Astrocyte of the spinal cord (primary cell): ENCODE results near the gene DNAH7.

Experiments
- DNase-seq: peaks from one replicate; pipeline ENCODE4 v3.0.0; 2011; ENCODE audit warnings: low read depth, low spot score
- H3K4me3 ChIP-seq: 2 replicates; pipeline ENCODE4 v1.5.1; 2011; ENCODE audit warnings: low read depth, mild to moderate bottlenecking, low read length, moderate library complexity
- CTCF ChIP-seq: IDR thresholded peaks from 2 replicates; pipeline ENCODE4 v1.5.1; 2012; ENCODE audit warnings: low read depth, mild to moderate bottlenecking, low read length, inconsistent platforms
- in situ Hi-C: cut with HindIII; loops from 2 replicates; pipeline ENCODE4 v1.10.0; 2017; ENCODE audit warnings: low sequenced_read_pairs

Gene DNAH7

GRCh38 chr2:195759877-195760276, 308.8 kb downstream of the DNAH7 start:
- DNase-seq: no peak
- in situ Hi-C loops: no loop called here
- H3K4me3 ChIP-seq: no peak overlapping the region
- TF ChIP-seq CTCF: no peak

GRCh38 chr2:195758846-195759245, 309.8 kb downstream of the DNAH7 start:
- in situ Hi-C loops: no loop called here
- TF ChIP-seq CTCF: no peak
- DNase-seq: no peak
- no peak overlapping the region for H3K4me3 ChIP-seq

- no peak for TF ChIP-seq CTCF
These were observed 312.3 kb downstream of the DNAH7 start for GRCh38 chr2:195756218-195756942.

GRCh38 chr2:195741191-195741590, 327.4 kb downstream of the DNAH7 start:
- no peak for DNase-seq
- in situ Hi-C loops: no loop called here
- no peak overlapping the region for H3K4me3 ChIP-seq
- no peak for TF ChIP-seq CTCF

More at GRCh38 chr2:195756218-195756942, 312.3 kb downstream of the DNAH7 start:
- H3K4me3 ChIP-seq: no peak overlapping the region
- peak; percentile 49 for DNase-seq
- in situ Hi-C loops: no loop called here

- DNase-seq: peak; percentile 66
- TF ChIP-seq CTCF: no peak
- in situ Hi-C loops: no loop called here
- H3K4me3 ChIP-seq: no peak overlapping the region
These were observed 330.9 kb downstream of the DNAH7 start for GRCh38 chr2:195737511-195738325.

GRCh38 chr2:195735347-195735746, 333.3 kb downstream of the DNAH7 start:
- DNase-seq: no peak
- no peak overlapping the region for H3K4me3 ChIP-seq
- no peak for TF ChIP-seq CTCF
- in situ Hi-C loops: no loop called here
